GM21717 (cell line): ENCODE results near the gene GBP4.

ENCODE experiments used
- ATAC-seq: cut with Tn5 transposase; IDR thresholded peaks from one replicate; pipeline ENCODE4 v1.9.1; 2021; ENCODE audit warnings: mild to moderate bottlenecking, moderate library complexity; ENCODE audit not compliant: unreplicated experiment

The GBP4 gene

GRCh38 chr1:89172468-89173143, 26.1 kb downstream of the GBP4 start:
- no peak for ATAC-seq

- ATAC-seq = no peak
Measured at GRCh38 chr1:89171067-89171438, 27.7 kb downstream of the GBP4 start.

GRCh38 chr1:89170170-89171066, 28.3 kb downstream of the GBP4 start:
- no peak for ATAC-seq

- ATAC-seq = no peak
Measured at GRCh38 chr1:89169166-89169565, 29.6 kb downstream of the GBP4 start.

GRCh38 chr1:89167590-89168230, 31.0 kb downstream of the GBP4 start:
- no peak for ATAC-seq

- no peak for ATAC-seq
Measured at GRCh38 chr1:89166705-89167104, 32.0 kb downstream of the GBP4 start.

- no peak for ATAC-seq
Measured at GRCh38 chr1:89165811-89166210, 32.9 kb downstream of the GBP4 start.

- ATAC-seq = no peak
Measured at GRCh38 chr1:89151047-89151446, 47.7 kb downstream of the GBP4 start.

GRCh38 chr1:89149976-89150375, 48.8 kb downstream of the GBP4 start:
- ATAC-seq = no peak

- no peak for ATAC-seq
Measured at GRCh38 chr1:89149229-89149628, 49.5 kb downstream of the GBP4 start.

- no peak for ATAC-seq
Measured at GRCh38 chr1:89147678-89148658, 50.8 kb downstream of the GBP4 start.

- no peak for ATAC-seq
Measured at GRCh38 chr1:89146721-89147120, 52.0 kb downstream of the GBP4 start.

GRCh38 chr1:89143484-89143883, 55.3 kb downstream of the GBP4 start:
- ATAC-seq = no peak

- no peak for ATAC-seq
Measured at GRCh38 chr1:89142160-89142559, 56.6 kb downstream of the GBP4 start.

GRCh38 chr1:89133747-89134146, 65.0 kb downstream of the GBP4 start:
- ATAC-seq = no peak
